NOMO-1 treated with dmso at 0.1 percent for 144 hours (cell line): Measurements from ENCODE around the gene SLC13A4.
"Not testable (repeated sequence)": the region's sequence is repeated elsewhere in the genome, so short reads cannot be mapped to it uniquely, and the experiment has no call there.

Experiments
- DNase-seq: peaks from one replicate; lab custom pipeline; 2025; ENCODE audit not compliant: unreplicated experiment; lab: John Stamatoyannopoulos, UW

SLC13A4 gene

GRCh38 chr7:135728136-135728669, at the start of gene SLC13A4:
SLC13A4 (minus strand) TSS chr7:135728186; CDS start chr7:135727496, 690 bp downstream.
- no peak for DNase-seq

- not testable (repeated sequence) for DNase-seq
Observed at GRCh38 chr7:135775915-135776314, 47.9 kb upstream of the SLC13A4 start.

- no peak for DNase-seq
Observed at GRCh38 chr7:135775230-135775629, 47.2 kb upstream of the SLC13A4 start.

- DNase-seq, result no peak
Observed at GRCh38 chr7:135774284-135774683, 46.3 kb upstream of the SLC13A4 start.

GRCh38 chr7:135773464-135773863, 45.5 kb upstream of the SLC13A4 start:
- DNase-seq, result no peak

- DNase-seq, result no peak
Observed at GRCh38 chr7:135772639-135773222, 44.7 kb upstream of the SLC13A4 start.

- DNase-seq, result no peak
Observed at GRCh38 chr7:135771961-135772638, 44.1 kb upstream of the SLC13A4 start.

- DNase-seq, result no peak
Observed at GRCh38 chr7:135771051-135771450, 43.1 kb upstream of the SLC13A4 start.

- no peak for DNase-seq
Observed at GRCh38 chr7:135770139-135770710, 42.2 kb upstream of the SLC13A4 start.

- no peak for DNase-seq
Observed at GRCh38 chr7:135769005-135769802, 41.2 kb upstream of the SLC13A4 start.

- no peak for DNase-seq
Observed at GRCh38 chr7:135768467-135768866, 40.5 kb upstream of the SLC13A4 start.

- no peak for DNase-seq
Observed at GRCh38 chr7:135768064-135768463, 40.1 kb upstream of the SLC13A4 start.

- DNase-seq, result no peak
Observed at GRCh38 chr7:135763261-135763660, 35.3 kb upstream of the SLC13A4 start.

GRCh38 chr7:135761751-135762488, 33.9 kb upstream of the SLC13A4 start:
- no peak for DNase-seq

- DNase-seq, result no peak
Observed at GRCh38 chr7:135759532-135759931, 31.5 kb upstream of the SLC13A4 start.

- no peak for DNase-seq
Observed at GRCh38 chr7:135758531-135758932, 30.5 kb upstream of the SLC13A4 start.

- no peak for DNase-seq
Observed at GRCh38 chr7:135757719-135758411, 29.9 kb upstream of the SLC13A4 start.

GRCh38 chr7:135756191-135756590, 28.2 kb upstream of the SLC13A4 start:
- no peak for DNase-seq

GRCh38 chr7:135755351-135755753, 27.4 kb upstream of the SLC13A4 start:
- DNase-seq, result no peak
